Gastroesophageal sphincter (tissue), 4 donors: ENCODE measurements around the gene DYNC2H1. TPM values are rescaled to one million over a fixed set of nuclear protein-coding genes. Genes with fewer than 3 reads are reported as not detected.

Experiments used
- ATAC-seq: fragments of 150-250 bp; one replicate; pipeline ENCODE4 v1.9.1; 2016; ENCODE audit warnings: mild to moderate bottlenecking, moderate library complexity
- H3K27ac ChIP-seq, 4 donors: fragments of 200-600 bp; sonication (generic) in 3 of 4; 1 replicate in 3 of 4; 2 replicates in 1 of 4; pipeline ENCODE4 v1.5.1; 2016 to 2019
- H3K27me3 ChIP-seq: fragments of 200-600 bp; sonication (generic); one replicate; pipeline ENCODE4 v1.5.1; 2019
- H3K36me3 ChIP-seq, 2 donors: fragments of 200-600 bp; sonication (generic); one replicate each; pipeline ENCODE4 v1.5.1; 2019; ENCODE audit warnings: control low read depth in 1 of 2
- H3K4me1 ChIP-seq, 3 donors: fragments of 200-600 bp; sonication (generic); 1 replicate in 2 of 3; 2 replicates in 1 of 3; pipeline ENCODE4 v1.5.1; 2016 to 2019; ENCODE audit warnings: control low read depth in 2 of 3
- H3K4me3 ChIP-seq, 2 donors: fragments of 200-600 bp; sonication (generic); one replicate each; pipeline ENCODE4 v1.5.1; 2019; ENCODE audit warnings: mild to moderate bottlenecking in 1 of 2, moderate library complexity in 1 of 2
- H3K9me3 ChIP-seq, 3 donors: fragments of 200-600 bp; sonication (generic); one replicate each; pipeline ENCODE4 v1.5.1; 2017 to 2019; ENCODE audit warnings: control low read depth in 2 of 3
- CTCF ChIP-seq, 4 experiments: fragments of 200-600 bp in 2 of 4; fragments of 450-650 bp in 2 of 4; sonication (generic) in 1 of 4; IDR thresholded peaks; one replicate each; pipeline ENCODE4 v1.5.1; 2017 to 2019; ENCODE audit warnings: antibody characterized with exemption in 4 of 4, mild to moderate bottlenecking in 2 of 4, moderate library complexity in 2 of 4
- EP300 ChIP-seq: sonication (generic); formaldehyde crosslinking; IDR thresholded peaks from one replicate; pipeline ENCODE4 v1.6.1; 2017; ENCODE audit warnings: antibody characterized with exemption, mild to moderate bottlenecking
- POLR2A ChIP-seq, 2 donors: fragments of 450-650 bp; IDR thresholded peaks; one replicate each; pipeline ENCODE4 v1.6.1; 2017; ENCODE audit warnings: antibody characterized with exemption in 2 of 2, mild to moderate bottlenecking in 2 of 2, moderate library complexity in 1 of 2
- POLR2AphosphoS5 ChIP-seq: sonication (generic); formaldehyde crosslinking; IDR thresholded peaks from one replicate; pipeline ENCODE4 v1.6.1; 2017; ENCODE audit warnings: antibody characterized with exemption
- WGBS, 2 donors: methylation state at CpG; one replicate each; pipeline ENCODE4 v1.1.5; 2018; ENCODE audit warnings: low coverage in 1 of 2; 5-methylcytosine and 5-hydroxymethylcytosine counted together
- total RNA-seq, 4 donors: library from RNA; depleted of rRNA; stranded (reverse); fragments of >200 nt; gene quantifications; one replicate each; pipeline ENCODE4 v1.1.0, GENCODE V29; 2016

The DYNC2H1 gene
- total RNA-seq, 4 donors from 2014 or later, result 11.5 to 26.7 (median 18.1) TPM

DNA sequence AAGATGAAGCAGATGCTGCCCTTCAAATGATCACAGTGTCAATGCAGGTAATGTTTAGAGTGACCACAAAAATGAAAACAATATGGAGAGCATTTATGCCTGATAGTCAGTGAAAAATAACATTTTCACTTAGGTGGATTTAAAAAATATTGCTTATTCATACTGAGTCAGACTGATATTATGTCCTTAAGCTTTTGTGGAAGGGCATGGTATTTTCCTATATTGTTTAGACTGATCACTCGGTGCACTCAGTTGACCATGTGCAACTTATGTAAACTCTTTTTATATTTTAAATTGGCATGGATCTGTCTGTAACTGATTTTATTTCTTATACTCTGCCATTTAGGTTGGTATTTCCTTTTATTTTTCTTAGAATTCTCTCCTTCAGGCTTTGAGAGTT, 106.6 kb downstream of the DYNC2H1 start:
- 69 to 100% methylated on average over 1 of the region's 1 CpG for WGBS, 2 donors
- Histone ChIP-seq H3K4me3 (no peak overlapping the region), H3K9me3 (no peaks in the 10 kb centered on the region), H3K4me1 (peaks cover 0 to 11% (median 0%) of the 10 kb centered on the region in 3 donors), H3K27me3 (no peaks in the 10 kb centered on the region), H3K27ac (no peak overlapping the region), H3K36me3 (no peaks in the 10 kb centered on the region)
- TF ChIP-seq POLR2AphosphoS5 (no peak), CTCF (IDR thresholded peaks at IDR 0.05) (no peak), EP300 (no peak), POLR2A (IDR thresholded peaks at IDR 0.05) (no peak)
- ATAC-seq, result no peak

GRCh38 chr11:103220133-103220532, 110.9 kb downstream of the DYNC2H1 start:
- Histone ChIP-seq H3K9me3 (no peaks in the 10 kb centered on the region), H3K36me3 (peaks cover 0 to 12% of the 10 kb centered on the region in 2 donors), H3K4me3 (no peak overlapping the region), H3K4me1 (peaks cover 0 to 11% (median 0%) of the 10 kb centered on the region in 3 donors), H3K27ac (no peak overlapping the region), H3K27me3 (no peaks in the 10 kb centered on the region)
- 76 to 88% methylated on average over 1 of the region's 1 CpG for WGBS, 2 donors
- ATAC-seq, result no peak
- no peak for TF ChIP-seq EP300
- TF ChIP-seq POLR2AphosphoS5, result no peak
- no peak for TF ChIP-seq CTCF (IDR thresholded peaks at IDR 0.05)
- no peak for TF ChIP-seq POLR2A (IDR thresholded peaks at IDR 0.05)

DNA sequence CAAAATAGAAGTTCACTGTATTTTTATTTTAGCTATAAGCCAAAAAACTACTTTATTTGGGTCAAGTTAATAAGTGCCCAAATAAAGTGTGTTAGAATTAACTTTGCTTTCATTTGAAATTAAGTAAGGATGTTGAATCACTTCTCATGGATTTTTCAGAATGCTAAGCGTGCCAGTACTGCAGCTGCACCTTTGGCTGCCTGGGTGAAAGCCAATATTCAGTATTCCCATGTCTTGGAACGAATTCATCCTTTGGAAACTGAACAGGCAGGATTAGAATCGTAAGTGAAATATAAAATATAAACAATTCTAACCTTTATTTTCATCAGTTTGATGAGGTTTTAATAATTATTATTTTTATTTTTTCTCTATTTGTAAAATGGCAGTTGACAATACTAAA, 113.6 kb downstream of the DYNC2H1 start:
- H3K36me3 ChIP-seq, result peaks cover 0 to 12% of the 10 kb centered on the region in 2 donors
- 14 to 33% methylated on average over 1 to 3 of the region's 3 CpGs for WGBS, 2 donors

DNA sequence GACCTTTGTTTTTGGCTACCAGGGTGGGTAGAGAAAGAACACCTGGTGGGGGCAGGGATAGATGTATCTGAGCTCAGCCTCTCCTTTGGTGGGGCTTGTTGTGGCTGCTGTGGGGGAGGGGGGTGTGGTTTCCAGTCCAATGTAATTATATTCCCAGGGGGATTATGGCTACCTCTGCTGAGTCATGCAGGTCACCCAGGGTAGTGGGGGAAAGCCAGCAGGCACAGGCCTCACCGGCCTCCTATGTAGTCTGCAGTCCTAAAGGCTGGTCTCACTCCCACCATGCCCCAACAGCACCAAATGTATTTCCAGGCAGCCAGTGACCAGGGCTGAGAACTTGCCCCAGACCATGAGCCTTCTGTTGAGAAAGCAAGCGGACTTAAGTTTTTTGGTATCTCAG, 119.6 kb downstream of the DYNC2H1 start:
- 100% methylated on average over 1 of the region's 2 CpGs; no CpG with 5 or more reads in 1 of the 2 donors for WGBS, 2 donors
- no peaks in the 10 kb centered on the region for H3K27me3 ChIP-seq
- H3K4me3 ChIP-seq, result no peak overlapping the region
- peaks cover 0 to 7% of the 10 kb centered on the region in 2 donors for H3K36me3 ChIP-seq
- TF ChIP-seq POLR2A (IDR thresholded peaks at IDR 0.05), result no peak
- TF ChIP-seq POLR2AphosphoS5, result no peak
- no peak for TF ChIP-seq EP300
- no peak for TF ChIP-seq CTCF (IDR thresholded peaks at IDR 0.05)
- no peaks in the 10 kb centered on the region for H3K9me3 ChIP-seq
- no peaks in the 10 kb centered on the region for H3K4me1 ChIP-seq
- no peak for ATAC-seq
- no peak overlapping the region for H3K27ac ChIP-seq

More for the DNA sequence above, 113.6 kb downstream of the DYNC2H1 start:
- Histone ChIP-seq H3K4me3 (no peak overlapping the region), H3K27ac (no peak overlapping the region), H3K9me3 (no peaks in the 10 kb centered on the region), H3K27me3 (no peaks in the 10 kb centered on the region), H3K4me1 (peaks cover 0 to 10% (median 0%) of the 10 kb centered on the region in 3 donors)
- ATAC-seq, result no peak
- TF ChIP-seq POLR2A (IDR thresholded peaks at IDR 0.05) (no peak), CTCF (IDR thresholded peaks at IDR 0.05) (no peak), POLR2AphosphoS5 (no peak), EP300 (no peak)

- WGBS, 2 donors, result 11 to 21% methylated on average over 2 of the region's 2 CpGs
- Histone ChIP-seq H3K4me1 (no peaks in the 10 kb centered on the region), H3K9me3 (no peaks in the 10 kb centered on the region), H3K36me3 (peaks cover 0 to 18% of the 10 kb centered on the region in 2 donors), H3K4me3 (no peak overlapping the region), H3K27ac (no peak overlapping the region), H3K27me3 (no peaks in the 10 kb centered on the region)
- ATAC-seq, result no peak
- TF ChIP-seq POLR2AphosphoS5 (no peak), EP300 (no peak), POLR2A (IDR thresholded peaks at IDR 0.05) (no peak), CTCF (IDR thresholded peaks at IDR 0.05) (no peak)
Observed at GRCh38 chr11:103234974-103235373, 125.7 kb downstream of the DYNC2H1 start.
